Hematopoietic multipotent progenitor cell treated with erythropoietin and hydrocortisone succinate and interleukin-3 and kit ligand, for 17 days (in vitro differentiated cells): ENCODE measurements around the gene SLC26A9.

ENCODE experiments used
- DNase-seq: peaks from one replicate; pipeline ENCODE4 v3.0.0-alpha.2; 2015; ENCODE audit warnings: low spot score

Gene SLC26A9, protein sequence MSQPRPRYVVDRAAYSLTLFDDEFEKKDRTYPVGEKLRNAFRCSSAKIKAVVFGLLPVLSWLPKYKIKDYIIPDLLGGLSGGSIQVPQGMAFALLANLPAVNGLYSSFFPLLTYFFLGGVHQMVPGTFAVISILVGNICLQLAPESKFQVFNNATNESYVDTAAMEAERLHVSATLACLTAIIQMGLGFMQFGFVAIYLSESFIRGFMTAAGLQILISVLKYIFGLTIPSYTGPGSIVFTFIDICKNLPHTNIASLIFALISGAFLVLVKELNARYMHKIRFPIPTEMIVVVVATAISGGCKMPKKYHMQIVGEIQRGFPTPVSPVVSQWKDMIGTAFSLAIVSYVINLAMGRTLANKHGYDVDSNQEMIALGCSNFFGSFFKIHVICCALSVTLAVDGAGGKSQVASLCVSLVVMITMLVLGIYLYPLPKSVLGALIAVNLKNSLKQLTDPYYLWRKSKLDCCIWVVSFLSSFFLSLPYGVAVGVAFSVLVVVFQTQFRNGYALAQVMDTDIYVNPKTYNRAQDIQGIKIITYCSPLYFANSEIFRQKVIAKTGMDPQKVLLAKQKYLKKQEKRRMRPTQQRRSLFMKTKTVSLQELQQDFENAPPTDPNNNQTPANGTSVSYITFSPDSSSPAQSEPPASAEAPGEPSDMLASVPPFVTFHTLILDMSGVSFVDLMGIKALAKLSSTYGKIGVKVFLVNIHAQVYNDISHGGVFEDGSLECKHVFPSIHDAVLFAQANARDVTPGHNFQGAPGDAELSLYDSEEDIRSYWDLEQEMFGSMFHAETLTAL

DNA sequence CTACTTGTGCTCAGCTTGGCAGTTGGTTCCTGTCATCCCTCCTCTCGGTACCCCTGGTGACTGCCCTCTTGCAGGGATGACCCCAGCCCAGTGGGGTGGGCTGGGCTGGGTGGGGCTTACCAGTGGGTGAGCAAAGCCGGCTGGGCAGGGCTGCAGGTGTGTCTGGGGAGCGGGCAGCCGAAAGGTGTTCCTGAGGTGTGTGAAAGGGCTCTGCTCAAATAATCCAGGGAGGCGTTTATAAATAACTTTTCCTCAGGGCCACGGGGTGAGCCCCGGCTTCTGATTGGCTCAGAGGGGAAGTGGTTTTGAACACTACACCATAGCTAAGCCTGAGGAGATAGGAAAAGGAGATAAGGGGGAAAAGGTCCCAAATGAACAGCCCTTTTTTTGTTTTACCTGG is at the start of gene SLC26A9:
TSS of gene SLC26A9 (minus strand) at position 212 of the 400 bp plus-strand sequence. CDS start 7,636 bp downstream, outside the sequence.
- no peak for DNase-seq

DNA sequence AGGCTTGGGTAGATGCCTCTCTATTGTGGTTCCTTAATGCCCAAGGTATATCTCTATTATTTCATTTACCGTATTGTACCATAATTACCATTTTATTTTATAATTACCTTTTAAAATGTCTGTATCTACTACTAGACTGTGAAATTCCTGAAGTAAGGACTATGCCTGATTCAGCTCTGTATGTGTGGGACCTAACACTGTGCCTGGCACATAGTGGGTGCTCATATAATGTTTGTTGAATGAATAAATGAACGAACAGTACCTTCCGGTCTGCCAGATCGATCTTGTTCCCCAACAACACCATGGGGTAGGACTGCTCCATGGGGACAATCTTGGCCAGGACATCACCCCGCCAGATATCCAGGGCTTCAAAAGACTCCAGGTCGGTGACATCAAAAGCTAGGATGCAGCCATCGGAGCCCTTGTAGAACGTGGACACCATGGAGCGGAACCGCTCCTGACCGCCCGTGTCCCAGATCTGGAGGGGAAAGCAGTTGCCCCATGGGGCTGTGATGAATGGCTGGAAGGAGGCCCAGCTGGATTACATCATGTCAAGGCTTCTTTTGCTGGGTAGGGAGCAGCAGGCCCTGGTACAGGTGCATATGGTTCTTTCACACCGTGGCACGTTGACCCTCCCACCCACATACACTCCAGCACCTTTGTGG is 49.1 kb upstream of the SLC26A9 start:
- no peak for DNase-seq

DNA sequence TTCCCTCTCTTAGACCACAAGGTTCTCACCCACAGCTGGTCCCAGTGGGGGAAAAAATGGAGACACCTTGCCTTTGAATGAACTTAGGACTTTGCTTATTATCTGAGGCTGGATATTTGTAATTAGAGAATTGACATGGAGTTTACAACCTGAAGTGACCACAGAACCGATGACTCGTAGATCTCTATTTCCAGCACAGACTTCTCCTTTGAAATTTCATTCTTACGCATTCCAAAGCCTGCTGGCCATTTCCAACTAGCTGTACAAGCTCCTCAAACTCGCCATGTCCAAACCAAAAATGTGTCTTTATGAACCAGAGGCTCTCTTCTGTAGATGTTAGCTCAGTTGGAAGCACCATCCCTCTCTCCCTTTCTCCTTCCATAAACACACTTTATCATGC is 48.0 kb upstream of the SLC26A9 start:
- DNase-seq = no peak

DNA sequence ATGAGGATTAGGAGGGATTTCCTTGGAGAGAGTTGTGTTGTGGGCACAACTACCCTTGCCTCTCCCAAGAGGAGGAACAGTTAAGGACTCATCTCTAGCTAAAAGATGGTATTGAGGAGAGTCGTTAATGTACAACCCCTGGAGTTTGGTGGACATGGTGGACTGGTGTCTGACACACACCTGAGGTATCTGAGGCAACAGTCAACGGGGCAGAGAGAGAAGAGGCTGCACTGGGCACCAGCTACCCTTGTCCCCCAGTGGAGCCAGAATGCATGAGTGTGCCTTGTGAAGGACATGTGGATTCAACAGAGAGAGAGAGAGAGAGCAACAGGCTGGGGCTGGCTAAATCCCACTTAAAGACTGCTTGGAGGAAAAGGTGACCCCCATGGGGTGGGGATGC is 47.0 kb upstream of the SLC26A9 start:
- no peak for DNase-seq

DNA sequence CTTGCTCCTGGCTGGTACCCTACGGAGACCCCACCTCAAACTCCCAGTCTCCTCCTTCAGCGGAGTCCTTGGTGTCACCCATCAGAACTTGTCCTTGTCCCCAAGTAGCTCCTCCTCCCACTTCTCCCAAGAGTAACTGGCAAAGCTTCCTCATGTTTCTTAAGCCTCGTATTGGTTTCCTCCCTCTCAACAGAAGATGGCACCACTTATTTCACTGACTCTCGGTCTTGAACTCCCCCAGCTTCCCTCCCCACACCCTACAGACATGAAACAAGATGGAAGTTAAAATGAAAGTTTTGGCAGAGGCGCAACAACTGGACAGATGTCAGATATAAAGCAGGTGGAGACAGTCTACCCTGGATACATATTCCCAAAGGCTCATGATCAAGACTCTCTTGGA is 46.5 kb upstream of the SLC26A9 start:
- no peak for DNase-seq

DNA sequence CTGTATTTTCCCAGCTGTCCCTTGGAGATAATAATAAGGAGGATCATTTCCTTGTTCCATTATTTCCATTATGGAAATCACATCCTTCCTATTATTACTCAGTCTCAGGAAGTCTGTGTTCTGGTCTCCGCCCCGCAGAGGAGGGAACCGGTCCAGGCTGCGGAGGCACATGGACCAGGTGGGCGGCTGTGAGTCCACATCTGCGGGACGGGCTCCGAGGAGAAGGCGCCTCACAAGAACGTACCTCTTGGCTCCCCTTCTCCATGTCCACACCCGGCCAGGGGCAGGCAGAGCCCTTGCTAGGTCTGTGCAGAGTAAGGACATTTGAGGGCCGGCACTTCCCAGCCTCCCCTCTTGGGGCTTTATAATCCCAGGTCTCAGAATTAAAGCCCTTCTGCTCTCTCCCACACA is 45.3 kb upstream of the SLC26A9 start:
- no peak for DNase-seq

DNA sequence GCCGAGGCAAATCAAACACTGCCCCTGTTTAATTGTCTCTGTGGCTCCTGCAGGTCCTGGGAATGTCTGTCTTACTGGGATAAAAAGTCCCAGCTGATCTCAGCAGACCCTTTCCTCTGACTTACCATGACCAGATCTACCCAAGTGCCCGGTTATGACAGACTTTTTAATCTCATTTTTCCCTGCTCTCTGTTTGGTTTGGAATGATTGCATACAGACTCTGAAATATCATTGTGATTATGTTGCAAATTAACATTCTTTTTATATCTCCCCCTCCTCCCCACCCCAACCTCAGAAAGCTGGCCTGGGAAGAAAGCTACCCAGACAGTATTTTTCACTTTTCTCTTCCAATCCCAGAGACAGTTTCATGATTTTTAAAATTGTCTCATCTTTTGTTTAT is 43.6 kb upstream of the SLC26A9 start:
- no peak for DNase-seq

DNA sequence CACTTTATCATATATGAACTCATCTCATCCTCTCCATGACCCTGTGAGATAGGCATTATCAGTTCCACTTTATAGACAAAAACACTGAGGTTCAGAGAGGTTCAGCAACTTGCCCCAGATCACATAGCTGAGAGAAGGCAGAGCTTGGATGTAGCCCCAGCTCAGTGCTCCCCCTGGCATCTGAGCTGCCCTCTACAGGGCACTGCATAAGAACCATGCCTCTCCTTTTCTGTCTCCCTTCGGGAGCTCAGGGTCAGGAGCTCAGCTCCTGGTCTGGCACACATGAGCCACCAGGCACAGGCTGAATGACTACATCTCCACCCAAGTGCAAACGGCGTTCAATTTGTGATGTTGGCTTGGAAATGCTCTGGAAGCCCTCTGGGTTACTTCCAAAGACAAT is 43.0 kb upstream of the SLC26A9 start:
- DNase-seq = no peak

DNA sequence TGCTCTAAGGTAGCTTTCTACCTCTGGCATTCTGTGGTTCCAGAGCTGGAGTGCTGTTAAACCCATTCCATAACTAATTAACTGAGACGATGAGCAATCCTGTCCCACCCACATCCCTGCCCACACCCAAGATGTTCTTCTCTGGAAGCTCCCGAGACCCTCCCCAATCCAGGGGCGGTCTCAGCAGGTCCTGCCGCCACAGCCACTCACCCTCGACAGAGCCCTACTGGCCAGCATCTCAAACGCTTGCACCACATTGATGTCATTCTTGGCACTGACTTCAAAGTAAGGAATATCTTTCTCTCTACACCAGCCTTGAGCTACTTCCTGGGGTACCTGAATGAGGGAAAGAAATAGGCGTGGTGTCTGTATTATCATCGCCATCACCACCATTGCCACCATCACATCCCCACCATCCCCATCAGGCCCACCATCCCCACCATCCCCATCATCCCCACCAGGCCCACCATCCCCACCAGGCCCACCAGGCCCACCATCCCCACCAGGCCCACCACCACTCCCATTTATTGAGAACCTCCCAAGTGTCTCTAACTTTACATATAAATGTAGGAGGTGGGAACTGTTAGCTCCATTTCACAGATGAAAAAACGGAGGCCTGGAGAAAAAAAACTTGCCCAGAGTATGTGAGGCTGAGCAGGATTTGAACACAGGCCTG is 42.2 kb upstream of the SLC26A9 start:
- DNase-seq = no peak

DNA sequence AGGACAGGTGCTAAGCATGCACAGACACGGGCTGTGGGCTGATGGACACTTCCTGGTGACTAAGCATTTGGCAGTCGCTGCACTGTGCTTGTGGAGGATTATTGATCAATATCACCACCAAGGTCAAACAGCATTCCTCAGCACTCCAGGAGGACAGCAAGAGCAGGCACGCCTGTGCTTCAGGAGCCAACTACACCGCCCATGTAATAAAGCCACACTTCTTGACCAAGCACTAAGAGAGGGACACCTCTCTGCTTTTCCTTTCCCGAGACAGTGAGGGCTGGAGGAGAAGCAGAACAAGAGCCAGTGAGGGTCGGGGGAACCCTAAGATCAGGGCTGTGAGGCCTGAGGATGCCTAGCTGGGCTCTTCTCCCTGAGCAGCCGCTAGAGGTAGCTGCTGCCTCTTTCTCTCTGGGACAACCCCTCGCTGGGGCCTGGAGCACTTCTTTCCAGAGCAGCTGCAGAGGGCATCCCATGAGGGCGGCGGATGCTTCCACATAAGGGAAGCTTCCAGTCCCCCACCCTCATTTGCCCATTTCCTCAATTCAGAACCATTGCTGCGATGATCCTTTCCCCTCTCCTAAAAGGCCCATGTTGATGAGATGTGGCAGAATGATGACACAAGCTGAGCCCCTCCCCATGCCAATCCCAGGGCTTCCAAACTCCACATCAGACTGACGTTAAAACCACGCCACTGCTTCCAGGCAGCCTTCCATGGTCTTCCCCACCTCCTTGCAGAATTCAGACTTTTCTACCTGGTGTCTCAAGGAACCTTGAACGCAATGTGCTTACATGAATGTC is 40.9 kb upstream of the SLC26A9 start:
- DNase-seq = peak; percentile 13

DNA sequence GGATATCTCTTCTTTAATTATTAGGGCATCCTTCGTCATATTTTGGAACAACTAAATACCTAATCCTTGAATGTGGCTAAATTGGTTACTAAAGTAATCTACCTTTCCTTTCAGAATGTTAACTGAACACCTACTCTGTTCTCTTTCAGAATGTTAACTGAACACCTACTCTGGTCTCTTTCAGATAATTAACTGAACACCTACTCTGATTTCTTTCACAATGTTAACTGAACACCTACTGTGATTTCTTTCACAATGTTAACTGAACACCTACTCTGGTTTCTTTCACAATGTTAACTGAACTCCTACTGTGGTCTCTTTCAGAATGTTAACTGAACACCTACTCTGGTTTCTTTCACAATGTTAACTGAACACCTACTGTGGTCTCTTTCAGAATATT is 38.0 kb upstream of the SLC26A9 start:
- no peak for DNase-seq

DNA sequence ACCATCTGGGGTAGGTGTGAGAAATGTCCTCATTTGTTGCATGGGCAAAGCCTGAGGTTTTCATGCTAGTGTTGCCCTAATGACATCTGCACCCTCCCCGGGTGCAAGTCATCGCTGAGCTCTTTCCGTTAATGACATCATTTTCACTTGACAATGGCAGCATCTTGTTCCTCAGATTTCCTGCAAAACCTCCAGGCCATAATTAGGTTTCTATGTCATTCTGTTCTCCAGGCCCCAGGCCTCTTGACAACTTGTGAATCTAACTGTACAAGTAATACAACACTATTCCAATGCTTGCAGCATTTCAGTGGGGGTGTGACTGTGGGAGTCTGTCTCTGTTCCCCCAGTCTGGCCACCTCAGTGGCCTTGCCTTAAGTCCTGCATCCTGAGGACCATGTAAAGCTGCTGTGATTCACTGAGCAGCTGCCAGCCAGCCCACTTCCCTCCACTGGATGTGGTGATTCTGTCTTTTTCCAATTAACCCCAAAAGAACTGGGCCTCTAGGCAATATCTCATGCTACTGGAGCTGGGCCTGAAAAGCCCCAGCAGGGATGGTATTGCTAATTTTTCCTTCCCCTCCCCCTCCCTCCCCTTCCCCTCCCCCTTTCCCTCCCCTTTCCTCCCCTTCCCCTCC is 37.1 kb upstream of the SLC26A9 start:
- no peak for DNase-seq

DNA sequence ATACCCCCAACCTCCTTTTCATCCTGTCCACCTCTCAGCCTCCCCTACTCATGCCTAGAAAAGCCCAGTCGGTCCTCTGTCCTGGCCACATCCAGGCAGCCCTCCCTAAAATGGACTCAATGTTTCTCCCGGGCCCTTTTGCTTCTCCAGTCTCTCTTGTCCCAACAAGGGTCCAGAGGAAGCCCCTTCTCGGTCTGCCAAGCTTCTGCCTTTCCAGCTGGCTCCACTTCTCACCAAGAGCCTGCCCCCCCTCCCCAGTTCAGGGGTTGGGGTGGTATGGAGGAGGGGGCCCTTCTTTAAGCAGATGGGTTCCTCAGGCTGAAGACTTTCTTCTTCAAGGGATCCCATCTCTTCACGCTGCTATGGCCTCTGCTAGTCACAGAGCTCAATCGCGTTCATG is 36.0 kb upstream of the SLC26A9 start:
- DNase-seq = no peak

DNA sequence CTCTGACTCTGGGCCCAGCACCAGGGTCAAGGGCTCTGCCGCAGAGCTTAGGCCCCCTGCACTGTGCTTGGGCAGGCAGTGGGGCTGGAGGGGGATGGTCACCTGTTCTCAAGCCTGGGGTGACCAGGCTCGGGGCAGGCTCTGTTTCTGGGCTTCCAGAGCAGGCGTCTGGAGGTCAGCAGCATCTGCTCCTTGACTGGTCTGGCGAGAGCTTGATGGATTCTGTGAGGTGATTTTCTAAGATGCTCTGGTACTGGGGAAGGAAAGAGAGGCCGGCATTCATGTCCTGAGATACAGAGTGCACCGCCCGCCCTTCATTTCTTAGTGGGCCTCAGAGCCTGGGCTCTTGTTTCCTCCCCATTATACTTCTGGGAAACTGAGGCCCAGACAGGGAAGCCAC is 35.4 kb upstream of the SLC26A9 start:
- no peak for DNase-seq

DNA sequence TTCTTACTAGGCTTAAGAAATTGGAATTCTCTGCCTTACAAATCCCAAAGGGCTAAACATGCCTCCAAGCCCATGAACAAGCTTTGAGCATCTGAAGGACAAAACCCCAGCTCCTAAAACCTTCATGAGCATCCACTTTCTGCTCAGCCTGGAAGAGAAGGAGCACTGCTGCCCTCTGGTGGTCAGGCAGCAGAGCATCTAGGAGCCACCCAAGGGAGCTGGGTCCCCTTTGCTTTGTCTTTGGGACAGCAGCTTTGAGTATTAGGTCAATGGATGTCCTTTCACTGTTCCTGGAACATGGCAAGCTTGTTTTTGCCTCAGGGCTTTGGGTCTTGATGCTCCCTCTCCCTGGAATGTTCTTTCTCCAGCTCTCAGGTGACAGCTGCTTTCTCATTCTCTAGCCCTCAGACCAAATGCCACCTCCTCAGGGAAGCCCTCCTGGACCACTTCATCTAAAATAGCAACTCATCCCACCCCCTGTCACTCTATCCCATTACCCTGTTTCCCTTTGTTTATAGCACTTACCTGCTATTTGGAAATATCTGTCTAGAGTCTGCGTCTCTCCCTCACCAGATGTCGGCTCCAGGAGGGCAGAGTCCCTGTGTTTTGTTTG is 34.3 kb upstream of the SLC26A9 start:
- peak; percentile 81 for DNase-seq

DNA sequence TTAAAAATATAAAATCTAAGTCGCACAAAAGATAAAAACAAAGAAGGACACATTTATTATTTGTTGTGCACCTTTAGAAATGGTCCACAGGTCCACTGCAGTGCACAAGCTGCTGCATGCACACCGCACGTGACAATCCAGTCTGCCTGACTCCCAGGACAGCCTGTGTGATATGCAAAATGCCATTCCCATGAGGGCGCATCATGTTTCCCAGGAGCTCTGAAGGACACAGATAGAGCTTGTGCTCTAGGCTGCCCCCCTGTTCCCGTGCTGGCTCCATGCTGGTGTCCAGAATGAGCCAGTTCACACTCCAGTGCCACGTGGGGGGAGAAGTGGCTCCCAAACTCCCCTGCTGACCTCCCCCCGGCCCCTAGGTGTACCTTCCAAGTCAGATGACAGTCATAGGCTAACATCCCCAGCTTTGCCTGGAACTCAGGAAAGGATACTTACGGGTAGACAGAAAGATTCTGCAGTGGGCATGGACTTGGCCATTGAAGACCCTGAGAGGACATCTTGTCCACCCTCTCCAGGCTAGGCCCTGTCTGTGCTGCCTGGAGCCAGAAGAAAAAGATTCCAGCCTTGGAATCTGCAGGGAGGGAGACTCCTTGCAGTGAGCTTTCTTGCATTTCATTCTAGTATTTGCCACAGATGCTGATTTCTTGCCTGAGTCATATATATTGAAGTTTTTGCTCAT is 33.6 kb upstream of the SLC26A9 start:
- DNase-seq = no peak

DNA sequence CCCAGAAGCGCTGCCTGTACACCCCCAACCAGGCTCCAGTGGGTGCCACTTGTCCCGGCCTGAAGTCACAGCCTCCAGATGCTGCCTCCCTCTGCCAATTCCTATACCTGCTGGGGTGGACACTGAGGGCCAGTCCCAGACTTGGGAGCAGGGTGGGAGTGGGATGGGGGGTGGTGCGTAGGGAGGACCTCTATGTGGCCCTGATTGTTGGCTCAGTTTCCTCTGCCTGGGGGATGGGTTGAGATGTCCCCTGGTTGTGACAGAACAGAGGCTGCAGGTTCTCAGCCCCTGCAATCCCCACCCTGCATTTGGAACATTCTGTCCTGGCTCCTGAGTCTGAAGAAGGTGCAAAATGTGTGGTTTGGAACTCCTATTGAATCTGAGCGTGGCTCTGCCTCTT is 32.8 kb upstream of the SLC26A9 start:
- DNase-seq = no peak

DNA sequence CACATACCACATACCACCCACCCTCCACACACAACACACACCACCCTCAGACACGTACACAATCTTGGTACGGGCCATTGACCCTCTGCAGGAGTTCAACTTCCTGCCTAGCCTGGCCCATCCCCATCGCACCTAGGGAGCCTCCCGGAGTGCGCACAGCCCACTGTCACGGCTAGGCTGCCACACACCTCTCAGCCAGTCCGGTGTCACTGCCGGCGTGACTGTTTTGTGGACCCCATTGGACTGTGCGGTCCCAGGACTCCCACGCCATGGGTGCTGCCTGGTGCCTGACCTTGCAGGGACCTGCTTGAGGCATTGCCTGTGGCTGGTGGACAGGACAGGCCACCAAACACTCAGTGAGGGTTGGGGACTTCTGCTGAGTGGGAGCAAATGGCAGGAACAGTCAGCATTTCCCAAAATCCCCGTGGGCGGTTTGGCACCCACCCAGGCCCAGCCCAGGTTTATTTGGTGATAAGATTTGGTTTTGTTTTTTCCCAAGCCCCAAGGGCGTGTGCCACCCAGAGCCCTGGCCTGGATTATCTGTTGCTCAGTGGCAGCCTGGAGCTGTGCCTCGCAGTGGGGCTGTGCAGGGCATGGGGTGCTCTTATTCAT is 32.2 kb upstream of the SLC26A9 start:
- DNase-seq = no peak

DNA sequence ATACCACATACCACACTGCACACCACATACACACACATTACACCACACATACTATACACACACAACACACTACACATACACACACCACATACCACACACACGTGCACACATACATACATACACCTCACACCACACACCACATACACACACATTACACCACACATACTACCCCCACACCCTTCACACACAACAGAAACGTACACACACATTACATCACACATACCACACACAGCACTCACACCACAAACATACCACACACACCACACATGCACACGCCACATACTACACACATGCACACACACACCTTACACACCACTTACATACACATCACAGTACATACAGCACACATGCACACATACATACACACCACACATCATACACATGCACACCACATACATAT is 31.5 kb upstream of the SLC26A9 start:
- DNase-seq = no peak
